ENCODE measurements around the gene PIK3R2. TPM values are rescaled to one million over a fixed set of nuclear protein-coding genes. Genes with fewer than 3 reads are reported as not detected.
A peak's percentile ranks its signal among the peaks of the same experiment; 100 is the strongest.

Gene PIK3R2
- total RNA-seq, 4 donors from 2014 or later: 19.7 to 45.4 (median 28.2) TPM

GRCh38 chr19:18149596-18149975, 3.4 kb upstream of the PIK3R2 start:
- no peak overlapping the region for H3K27ac ChIP-seq
- H3K36me3 ChIP-seq: peaks cover 0 to 39% (median 0%) of the 10 kb centered on the region in 3 donors
- H3K4me3 ChIP-seq: no peak overlapping the region
- TF ChIP-seq POLR2A (IDR thresholded peaks at IDR 0.05) (no peak), CTCF (IDR thresholded peaks at IDR 0.05) (no peak)
- peaks cover 3 to 20% (median 7%) of the 10 kb centered on the region in 4 donors for H3K4me1 ChIP-seq
- no peak for DNase-seq
- no peaks in the 10 kb centered on the region for H3K27me3 ChIP-seq
- no peaks in the 10 kb centered on the region for H3K9me3 ChIP-seq

- H3K9me3 ChIP-seq: no peaks in the 10 kb centered on the region
- H3K27me3 ChIP-seq: no peaks in the 10 kb centered on the region
- TF ChIP-seq POLR2A (IDR thresholded peaks at IDR 0.05): no peak
- no peak for DNase-seq
- peaks cover 3 to 31% (median 7%) of the 10 kb centered on the region in 4 donors for H3K4me1 ChIP-seq
- H3K36me3 ChIP-seq: peaks cover 0 to 27% (median 0%) of the 10 kb centered on the region in 3 donors
- H3K4me3 ChIP-seq: no peak overlapping the region
- H3K27ac ChIP-seq: peak overlapping the region in 1 of 4 donors; percentile 95
Measured at GRCh38 chr19:18150776-18151624, 2.0 kb upstream of the PIK3R2 start.

GRCh38 chr19:18152442-18152816, 534 bp upstream of the PIK3R2 start:
- Histone ChIP-seq H3K27ac (peak overlapping the region; percentile 91 to 96 (median 93)), H3K27me3 (no peaks in the 10 kb centered on the region), H3K4me3 (peak overlapping the region; percentile 68 to 93 (median 79)), H3K9me3 (no peaks in the 10 kb centered on the region), H3K36me3 (peaks cover 0 to 14% (median 0%) of the 10 kb centered on the region in 3 donors), H3K4me1 (peaks cover 7 to 45% (median 9%) of the 10 kb centered on the region in 4 donors)
- DNase-seq: peak; percentile 98 to 100 (median 100)
- no peak for TF ChIP-seq POLR2A (IDR thresholded peaks at IDR 0.05)
- peak; percentile 57 to 72 (median 68) for TF ChIP-seq CTCF (IDR thresholded peaks at IDR 0.05)

- peak overlapping the region; percentile 91 to 96 (median 93) for H3K27ac ChIP-seq
- H3K4me1 ChIP-seq: peaks cover 7 to 52% (median 9%) of the 10 kb centered on the region in 4 donors
- no peak for TF ChIP-seq CTCF (IDR thresholded peaks at IDR 0.05)
- peak; percentile 44 to 67 (median 61) for DNase-seq
- peaks cover 0 to 12% (median 0%) of the 10 kb centered on the region in 3 donors for H3K36me3 ChIP-seq
- H3K9me3 ChIP-seq: no peaks in the 10 kb centered on the region
- H3K4me3 ChIP-seq: peak overlapping the region; percentile 68 to 93 (median 79)
- no peaks in the 10 kb centered on the region for H3K27me3 ChIP-seq
Measured at GRCh38 chr19:18153556-18154134, 682 bp downstream of the PIK3R2 start.

- peak overlapping the region in 2 of 4 donors; percentile 24 to 73 for H3K27ac ChIP-seq
- peaks cover 7 to 52% (median 9%) of the 10 kb centered on the region in 4 donors for H3K4me1 ChIP-seq
- no peak overlapping the region for H3K4me3 ChIP-seq
- H3K27me3 ChIP-seq: no peaks in the 10 kb centered on the region
- H3K9me3 ChIP-seq: no peaks in the 10 kb centered on the region
- TF ChIP-seq CTCF (IDR thresholded peaks at IDR 0.05): no peak
- no peak for TF ChIP-seq POLR2A (IDR thresholded peaks at IDR 0.05)
- peaks cover 0 to 4% (median 0%) of the 10 kb centered on the region in 3 donors for H3K36me3 ChIP-seq
- peak in 1 of 3 donors; percentile 76 for DNase-seq
Measured at GRCh38 chr19:18155095-18156087, 2.4 kb downstream of the PIK3R2 start.

Data from Peyer's patch (tissue), 4 donors.